K562 (cell line): ENCODE results near the gene NEURL1B. TPM values are rescaled to one million over a fixed set of nuclear protein-coding genes. Genes with fewer than 3 reads are reported as not detected.

Source experiments
- ATAC-seq: fragments of 200-7000 bp; cut with Tn5 transposase; 3 replicates; pipeline ENCODE4 v1.9.1; 2020; ENCODE audit warnings: moderate library complexity
- BruUV-seq: library from RNA; stranded (reverse); fragments of 400-500 nt; replicated peaks from 2 replicates; lab custom pipeline; 2021; lab: Mats Ljungman, UMichigan
- CTCF ChIA-PET: fragments of 300-600 bp; formaldehyde crosslinking; extraction: SDS; loops from one replicate; lab custom pipeline; 2021; ENCODE audit warnings: low intra/inter-chr PET ratio; lab: Yijun Ruan, JAX
- POLR2A ChIA-PET: fragments of 300-600, 350-650 bp; sonication (Branson Sonifier 250); formaldehyde crosslinking; extraction: SDS; loops from one replicate; lab custom pipeline; 2021; ENCODE audit warnings: antibody characterized with exemption, inconsistent platforms; lab: Yijun Ruan, JAX
- DNase-seq, 4 experiments: peaks; one replicate each; pipeline versions ENCODE4 v3.0.0 to v3.0.0-alpha.2; 2011 to 2018; ENCODE audit warnings: low spot score in 3 of 4, mixed read lengths in 3 of 4; ENCODE audit errors: extremely low read depth in 1 of 4
- FAIRE-seq: peaks from 2 replicates; lab custom pipeline; 2011; peaks lifted over from hg19 to GRCh38; lab: Jason Lieb, UNC
- H2AFZ ChIP-seq: 2 replicates; pipeline ENCODE4 v1.6.0; 2011; ENCODE audit warnings: low read depth, low read length, control low read depth, inconsistent platforms
- H3K27ac ChIP-seq: fragments of 200-600 bp; 3 replicates; pipeline ENCODE4 v1.8.0; 2011; ENCODE audit warnings: low read depth, mild to moderate bottlenecking, control low read depth, inconsistent platforms, low read length, moderate library complexity, mixed read lengths; ENCODE audit errors: extremely low read depth
- H3K27me3 ChIP-seq, 2 experiments: fragments of 300-600 bp in 1 of 2; 2 replicates in 1 of 2; 3 replicates in 1 of 2; pipeline versions ENCODE4 v1.6.0 to v1.8.0; 2011; ENCODE audit warnings: inconsistent platforms in 2 of 2, low read length in 2 of 2, mild to moderate bottlenecking in 1 of 2, mixed read lengths in 1 of 2, moderate library complexity in 1 of 2; ENCODE audit not compliant: control insufficient read depth in 2 of 2, insufficient read depth in 2 of 2
- H3K36me3 ChIP-seq: fragments of 300-600 bp; 3 replicates; pipeline ENCODE4 v1.8.0; 2011; ENCODE audit warnings: mild to moderate bottlenecking, low read length, inconsistent platforms; ENCODE audit not compliant: control insufficient read depth, insufficient read depth
- H3K4me1 ChIP-seq, 2 experiments: fragments of 200-600 bp in 1 of 2; replicated peaks in 1 of 2; 2 replicates in 1 of 2; 3 replicates in 1 of 2; pipeline versions ENCODE4 v1.5.1 to v1.8.0; 2011; ENCODE audit warnings: inconsistent platforms in 2 of 2, low read length in 2 of 2, mild to moderate bottlenecking in 1 of 2, mixed read lengths in 1 of 2, moderate library complexity in 1 of 2; ENCODE audit not compliant: control insufficient read depth in 2 of 2, insufficient read depth in 2 of 2
- H3K4me2 ChIP-seq: 2 replicates; pipeline ENCODE4 v1.6.1; 2011; ENCODE audit warnings: low read length, control low read depth, inconsistent platforms, mixed read lengths; ENCODE audit not compliant: insufficient read depth
- H3K4me3 ChIP-seq: fragments of 200-600 bp; sonication (generic), shearing (Covaris generic); 2 replicates; pipeline ENCODE4 v1.5.1; 2016; ENCODE audit warnings: control low read depth, inconsistent platforms
- H3K79me2 ChIP-seq: fragments of 200-600 bp; 3 replicates; pipeline ENCODE4 v1.8.0; 2011; ENCODE audit warnings: low read length, inconsistent platforms; ENCODE audit not compliant: control insufficient read depth, insufficient read depth
- H3K9ac ChIP-seq, 2 experiments: 2 replicates each; pipeline versions ENCODE4 v1.6.0 to v1.6.1; 2011; ENCODE audit warnings: low read depth in 2 of 2, low read length in 2 of 2, control low read depth in 1 of 2, inconsistent platforms in 1 of 2, mild to moderate bottlenecking in 1 of 2, mixed read lengths in 1 of 2; ENCODE audit not compliant: insufficient read depth in 1 of 2
- H3K9me1 ChIP-seq: one replicate; pipeline ENCODE4 v1.6.0; 2011; ENCODE audit warnings: inconsistent platforms, mild to moderate bottlenecking, low read length, moderate library complexity; ENCODE audit not compliant: control insufficient read depth, insufficient read depth
- H3K9me3 ChIP-seq: replicated peaks from 2 replicates; pipeline ENCODE4 v1.5.1; 2011; ENCODE audit warnings: low read depth, low read length, inconsistent platforms; ENCODE audit not compliant: control insufficient read depth, insufficient read depth
- H4K20me1 ChIP-seq: replicated peaks from 2 replicates; pipeline ENCODE4 v1.6.1; 2011; ENCODE audit warnings: low read length, inconsistent platforms, mixed read lengths; ENCODE audit not compliant: control insufficient read depth, insufficient read depth
- ATF3 ChIP-seq, 2 experiments: fragments of 450-650 bp in 1 of 2; sonication (generic) in 1 of 2; formaldehyde crosslinking in 1 of 2; IDR thresholded peaks in 1 of 2; conservative IDR thresholded peaks in 1 of 2; 2 replicates each; pipeline versions ENCODE4 v1.6.1 to v1.8.1; 2016 to 2023; ENCODE audit warnings: mild to moderate bottlenecking in 2 of 2, moderate library complexity in 2 of 2, inconsistent platforms in 1 of 2, missing genetic modification reagents in 1 of 2
- BHLHE40 ChIP-seq: IDR thresholded peaks from 2 replicates; pipeline ENCODE4 v1.6.1; 2011; ENCODE audit warnings: low read length, improper control_type of control experiment
- CSDE1 ChIP-seq, 2 experiments: fragments of 450-650 bp; IDR thresholded peaks; 2 replicates each; pipeline ENCODE4 v1.6.1; 2016; ENCODE audit warnings: mild to moderate bottlenecking in 1 of 2
- CXXC5 ChIP-seq: fragments of 250-450 bp; sonication (Bioruptor Pico); IDR thresholded peaks from 2 replicates; pipeline ENCODE4 v1.8.0; 2022; ENCODE audit warnings: inconsistent platforms, mild to moderate bottlenecking, moderate library complexity
- ETS2 ChIP-seq: IDR thresholded peaks from 2 replicates; pipeline ENCODE4 v1.6.1; 2016; ENCODE audit warnings: borderline replicate concordance, missing genetic modification characterization, mild to moderate bottlenecking, moderate library complexity, missing compliant biosample characterization; ENCODE audit not compliant: poor library complexity, severe bottlenecking
- FOXO4 ChIP-seq: fragments of 450-650 bp; formaldehyde crosslinking; IDR thresholded peaks from 2 replicates; pipeline ENCODE4 v1.4.0; 2020; ENCODE audit warnings: mild to moderate bottlenecking, moderate library complexity
- MEIS2 ChIP-seq: fragments of 450-650 bp; IDR thresholded peaks from 2 replicates; pipeline ENCODE4 v1.6.1; 2014; ENCODE audit warnings: mild to moderate bottlenecking; ENCODE audit not compliant: partially characterized antibody
- XRCC3 ChIP-seq: fragments of 450-650 bp; IDR thresholded peaks from 2 replicates; pipeline ENCODE4 v1.6.1; 2017; ENCODE audit warnings: mild to moderate bottlenecking, moderate library complexity
- YY1 ChIP-seq, 3 experiments: IDR thresholded peaks; 2 replicates each; pipeline ENCODE4 v1.6.1; 2011; ENCODE audit warnings: low read length in 2 of 3, mild to moderate bottlenecking in 2 of 3, moderate library complexity in 2 of 3, borderline replicate concordance in 1 of 3, control low read depth in 1 of 3, low read depth in 1 of 3; ENCODE audit not compliant: insufficient read depth in 3 of 3, insufficient replicate concordance in 2 of 3, control insufficient read depth in 1 of 3, insufficient read length in 1 of 3; ENCODE audit errors: extremely low read depth in 1 of 3
- ZNF3 ChIP-seq: fragments of 250-450 bp; sonication (Bioruptor Pico); IDR thresholded peaks from 2 replicates; pipeline ENCODE4 v1.5.0; 2021; ENCODE audit warnings: mild to moderate bottlenecking, moderate library complexity
- ZNF354B ChIP-seq: fragments of 250-450 bp; sonication (Bioruptor Pico); IDR thresholded peaks from 2 replicates; pipeline ENCODE4 v1.4.0; 2020
- ZNF444 ChIP-seq: fragments of 250-450 bp; sonication (Bioruptor Pico); IDR thresholded peaks from 2 replicates; pipeline ENCODE4 v1.4.0; 2020; ENCODE audit warnings: mild to moderate bottlenecking, moderate library complexity
- ZNF518B ChIP-seq: fragments of 250-450 bp; sonication (Bioruptor Pico); IDR thresholded peaks from 2 replicates; pipeline ENCODE4 v1.5.0; 2021; ENCODE audit warnings: mild to moderate bottlenecking, moderate library complexity
- ZNF668 ChIP-seq: fragments of 250-450 bp; sonication (Bioruptor Pico); IDR thresholded peaks from 2 replicates; pipeline ENCODE4 v1.8.0; 2022; ENCODE audit warnings: mild to moderate bottlenecking, inconsistent platforms
- whole genome bisulfite sequencing: fragments of 100-300 bp; shearing (Covaris generic); methylation state at CpG from one replicate; pipeline ENCODE4 v1.1.6; 2016; ENCODE audit warnings: low coverage, mixed read lengths; ENCODE audit not compliant: insufficient coverage; ENCODE audit errors: missing lambda C conversion rate; 5-methylcytosine and 5-hydroxymethylcytosine counted together
- in situ Hi-C: fragments of 300-500 bp; cut with MboI; formaldehyde crosslinking; loops from 4 replicates; pipeline ENCODE4 v1.15.0; 2018; ENCODE audit warnings: inconsistent platforms, mixed read lengths
- intact Hi-C: fragments of 100-400 bp; cut with micrococcal nuclease; formaldehyde crosslinking; loops from 2 replicates; pipeline ENCODE4 v1.14.2; 2022
- polyA plus RNA-seq, 8 experiments: library from polyadenylated mRNA; depleted of rRNA in 4 of 8; stranded (reverse) in 5 of 8; unstranded in 3 of 8; fragments of >200 nt; fragmentation: Nextera tagmentation in 2 of 8; fragmentation: Illumina TruSeq in 1 of 8; extraction: Ambion mirVana in 2 of 8; extraction: Trizol in 1 of 8; gene quantifications; 2 replicates each; pipeline versions ENCODE4 v1.2.1 to v1.2.3, GENCODE V29; 2011 to 2014; ENCODE audit warnings: inconsistent platforms in 1 of 8, missing spikeins in 1 of 8
- total RNA-seq, 7 experiments: library from RNA; depleted of rRNA in 6 of 7; stranded (reverse); fragments of >200 nt in 6 of 7; fragmentation: Illumina TruSeq in 2 of 7; extraction: Trizol in 2 of 7; gene quantifications; 2 replicates each; pipeline versions ENCODE4 v1.2.1 to v1.2.3, GENCODE V29; 2011 to 2021; ENCODE audit warnings: low replicate concordance in 1 of 7

Gene NEURL1B
- total and polyA plus RNA-seq, 9 of the 15 experiments (the other 6 are each of a cell fraction or from before 2014, with no cell fraction given), result 0.04 TPM; not detected in 8

- no peak for TF ChIP-seq ZNF3 (CRISPR knock-in tag)
These were observed 47.8 kb upstream of the NEURL1B start (continued) for GRCh38 chr5:172593306-172593705.

GRCh38 chr5:172593721-172594235, 47.3 kb upstream of the NEURL1B start:
- Histone ChIP-seq H3K79me2 (no peaks in the 10 kb centered on the region), H4K20me1 (peaks cover 11% of the 10 kb centered on the region; the same call in 1 of the 2 replicates), H3K4me1 (no peaks in the 10 kb centered on the region), H3K4me3 (no peak overlapping the region), H3K27ac (no peak overlapping the region), H3K27me3 (peaks cover 15 to 60% of the 10 kb centered on the region in 2 experiments), H3K9me1 (no peaks in the 10 kb centered on the region), H3K4me2 (no peak overlapping the region), H2AFZ (no peak overlapping the region), H3K36me3 (no peaks in the 10 kb centered on the region), H3K9me3 (no peaks in the 10 kb centered on the region), H3K9ac (no peak overlapping the region)
- no TSS peak for BruUV-seq
- no peak for ATAC-seq
- POLR2A ChIA-PET, result no interaction called here
- no peak for FAIRE-seq
- in situ Hi-C loops, result no loop called here
- no peak for TF ChIP-seq ZNF444 (CRISPR knock-in tag)
- TF ChIP-seq XRCC3, result no peak
- no peak for TF ChIP-seq CXXC5 (CRISPR knock-in tag)
- no peak for TF ChIP-seq ATF3 (IDR thresholded peaks at IDR 0.05)
- no peak for TF ChIP-seq ATF3 (CRISPR knock-in tag; conservative IDR thresholded peaks at IDR 0.05)
- no peak for TF ChIP-seq ZNF354B (CRISPR knock-in tag)
- no peak for TF ChIP-seq MEIS2
- no peak for TF ChIP-seq YY1 (IDR thresholded peaks at IDR 0.05; ENCODE audit: borderline replicate concordance in 1 of 3, control insufficient read depth in 1 of 3, extremely low read depth in 1 of 3, insufficient read depth in 3 of 3, insufficient read length in 1 of 3, insufficient replicate concordance in 2 of 3, low read depth in 1 of 3, low read length in 2 of 3)
- no peak for TF ChIP-seq ZNF518B (CRISPR knock-in tag)
- no peak for TF ChIP-seq FOXO4 (CRISPR knock-in tag)
- TF ChIP-seq ETS2 (tag), result no peak
- no peak for TF ChIP-seq ZNF668 (CRISPR knock-in tag)
- no peak for TF ChIP-seq CSDE1 (IDR thresholded peaks at IDR 0.05)
- TF ChIP-seq BHLHE40, result no peak
- 0% methylated on average over 8 of the region's 8 CpGs for WGBS
- intact Hi-C loops, result no loop called here
- DNase-seq, result no peak
- CTCF ChIA-PET, result no interaction called here
